ENCODE measurements around the gene DCTN3. TPM values are rescaled to one million over a fixed set of nuclear protein-coding genes. Genes with fewer than 3 reads are reported as not detected.

DCTN3 gene
- total RNA-seq, 2 experiments from 2014 or later, result 81.5 to 84.4 TPM

DNA sequence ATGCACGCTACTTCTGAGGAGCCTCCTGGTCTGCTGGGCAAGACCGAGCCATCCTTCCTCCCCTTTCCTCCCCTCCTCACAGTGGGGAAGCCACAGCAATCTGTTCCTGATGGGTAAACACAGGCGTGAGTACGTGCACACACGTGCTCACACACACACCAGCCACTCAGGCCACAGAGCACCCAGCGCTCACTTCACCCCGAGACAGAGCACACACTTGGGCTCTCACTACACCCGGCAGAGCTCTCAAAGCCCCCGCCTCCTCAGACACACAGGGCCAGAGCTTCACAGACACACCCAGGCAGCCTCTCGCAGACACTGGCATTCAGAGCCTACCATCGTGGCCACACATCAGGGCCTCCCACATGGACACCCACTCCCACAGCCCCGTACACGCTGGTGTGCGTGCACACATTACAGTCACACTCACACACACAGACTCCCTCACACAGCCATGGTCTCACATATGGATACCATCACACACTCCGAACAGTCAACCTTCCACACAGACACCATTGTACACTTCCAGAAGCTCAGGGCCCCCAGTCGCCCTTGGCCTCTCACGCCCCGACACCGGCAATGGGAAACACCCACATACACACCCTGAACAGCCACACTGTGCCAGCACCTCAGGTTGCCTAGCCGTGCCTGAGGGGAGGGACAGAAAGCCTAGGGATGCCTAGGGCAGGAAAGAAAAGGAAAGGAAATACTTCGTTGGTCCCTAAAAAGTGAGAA, 44.3 kb downstream of the DCTN3 start:
- ATAC-seq (ENCODE audit: poor library complexity) (no peak), DNase-seq (no peak)
- Histone ChIP-seq H3K27me3 (ENCODE audit: control insufficient read depth in 1 of 2, insufficient read depth in 2 of 2, low read length in 2 of 2) (peaks cover 44 to 54% of the 10 kb centered on the region in 2 experiments), H3K9me3 (ENCODE audit: control insufficient read depth in 1 of 2, insufficient read depth in 1 of 2, low read length in 2 of 2) (peaks cover 0 to 15% of the 10 kb centered on the region in 2 experiments), H3K27ac (ENCODE audit: low read depth in 1 of 2, low read length in 2 of 2) (no peak overlapping the region), H3K4me3 (ENCODE audit: low read length) (no peak overlapping the region), H3K4me1 (ENCODE audit: insufficient read depth, low read length) (peaks cover 13% of the 10 kb centered on the region), H3K36me3 (ENCODE audit: insufficient read depth, low read length) (no peaks in the 10 kb centered on the region)
- peaks cover 84% of the 10 kb centered on the region for H3K27me3 Mint-ChIP-seq
- no peaks in the 10 kb centered on the region for H3K36me3 Mint-ChIP-seq (ENCODE audit: low read depth)
- H3K27ac Mint-ChIP-seq, result no peak overlapping the region
- ChIA-PET CTCF (interaction anchor here (0.6 kb wide), 1 partner anchor 118 kb away, joined by 3 read pairs; no protein-coding TSS in a partner anchor), POLR2A (no interaction called here)
- H3K4me1 Mint-ChIP-seq (ENCODE audit: low read depth), result peaks cover 10% of the 10 kb centered on the region
- TF ChIP-seq, protein P1, sequence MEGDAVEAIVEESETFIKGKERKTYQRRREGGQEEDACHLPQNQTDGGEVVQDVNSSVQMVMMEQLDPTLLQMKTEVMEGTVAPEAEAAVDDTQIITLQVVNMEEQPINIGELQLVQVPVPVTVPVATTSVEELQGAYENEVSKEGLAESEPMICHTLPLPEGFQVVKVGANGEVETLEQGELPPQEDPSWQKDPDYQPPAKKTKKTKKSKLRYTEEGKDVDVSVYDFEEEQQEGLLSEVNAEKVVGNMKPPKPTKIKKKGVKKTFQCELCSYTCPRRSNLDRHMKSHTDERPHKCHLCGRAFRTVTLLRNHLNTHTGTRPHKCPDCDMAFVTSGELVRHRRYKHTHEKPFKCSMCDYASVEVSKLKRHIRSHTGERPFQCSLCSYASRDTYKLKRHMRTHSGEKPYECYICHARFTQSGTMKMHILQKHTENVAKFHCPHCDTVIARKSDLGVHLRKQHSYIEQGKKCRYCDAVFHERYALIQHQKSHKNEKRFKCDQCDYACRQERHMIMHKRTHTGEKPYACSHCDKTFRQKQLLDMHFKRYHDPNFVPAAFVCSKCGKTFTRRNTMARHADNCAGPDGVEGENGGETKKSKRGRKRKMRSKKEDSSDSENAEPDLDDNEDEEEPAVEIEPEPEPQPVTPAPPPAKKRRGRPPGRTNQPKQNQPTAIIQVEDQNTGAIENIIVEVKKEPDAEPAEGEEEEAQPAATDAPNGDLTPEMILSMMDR (IDR thresholded peaks at IDR 0.05), result no peak
- intact Hi-C loops (cut with DNase I, micrococcal nuclease), result no loop called here
- H3K4me3 Mint-ChIP-seq, result no peak overlapping the region
- no peaks in the 10 kb centered on the region for H3K9me3 Mint-ChIP-seq

DNA sequence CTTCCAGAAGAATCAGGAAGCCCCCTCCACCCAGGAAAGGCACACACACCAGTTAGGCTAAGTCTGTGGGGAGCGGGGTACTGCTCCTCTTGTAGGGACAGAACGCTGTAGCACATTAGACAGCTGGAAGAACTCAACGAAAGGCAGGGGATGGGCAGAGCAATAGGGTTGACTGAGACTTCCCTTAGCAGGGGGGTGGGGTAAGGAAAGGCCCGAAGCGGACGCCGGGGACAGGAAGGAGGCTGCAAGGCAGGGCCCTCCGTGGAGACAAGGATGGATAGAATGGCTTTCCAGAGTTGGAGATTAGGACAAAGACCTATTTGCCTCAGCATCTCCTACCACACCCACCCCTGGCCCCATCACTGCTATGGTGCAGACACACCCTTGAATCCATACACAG, 45.1 kb downstream of the DCTN3 start:
- TF ChIP-seq, protein P1 (IDR thresholded peaks at IDR 0.05), result no peak
- H3K27me3 Mint-ChIP-seq, result peaks cover 84% of the 10 kb centered on the region
- no peaks in the 10 kb centered on the region for H3K9me3 Mint-ChIP-seq
- no peak overlapping the region for H3K27ac Mint-ChIP-seq
- H3K4me3 ChIP-seq (ENCODE audit: low read length), result no peak overlapping the region
- ChIA-PET CTCF (no interaction called here), POLR2A (no interaction called here)
- ATAC-seq (ENCODE audit: poor library complexity) (no peak), DNase-seq (no peak)
- H3K4me3 Mint-ChIP-seq, result no peak overlapping the region
- H3K4me1 ChIP-seq (ENCODE audit: insufficient read depth, low read length), result peaks cover 13% of the 10 kb centered on the region
- peaks cover 10% of the 10 kb centered on the region for H3K4me1 Mint-ChIP-seq (ENCODE audit: low read depth)
- peaks cover 39 to 46% of the 10 kb centered on the region in 2 experiments for H3K27me3 ChIP-seq (ENCODE audit: control insufficient read depth in 1 of 2, insufficient read depth in 2 of 2, low read length in 2 of 2)
- no peak overlapping the region for H3K27ac ChIP-seq (ENCODE audit: low read depth in 1 of 2, low read length in 2 of 2)
- peaks cover 0 to 15% of the 10 kb centered on the region in 2 experiments for H3K9me3 ChIP-seq (ENCODE audit: control insufficient read depth in 1 of 2, insufficient read depth in 1 of 2, low read length in 2 of 2)
- intact Hi-C loops (cut with DNase I, micrococcal nuclease), result no loop called here
- no peaks in the 10 kb centered on the region for H3K36me3 ChIP-seq (ENCODE audit: insufficient read depth, low read length)
- H3K36me3 Mint-ChIP-seq (ENCODE audit: low read depth), result no peaks in the 10 kb centered on the region

DNA sequence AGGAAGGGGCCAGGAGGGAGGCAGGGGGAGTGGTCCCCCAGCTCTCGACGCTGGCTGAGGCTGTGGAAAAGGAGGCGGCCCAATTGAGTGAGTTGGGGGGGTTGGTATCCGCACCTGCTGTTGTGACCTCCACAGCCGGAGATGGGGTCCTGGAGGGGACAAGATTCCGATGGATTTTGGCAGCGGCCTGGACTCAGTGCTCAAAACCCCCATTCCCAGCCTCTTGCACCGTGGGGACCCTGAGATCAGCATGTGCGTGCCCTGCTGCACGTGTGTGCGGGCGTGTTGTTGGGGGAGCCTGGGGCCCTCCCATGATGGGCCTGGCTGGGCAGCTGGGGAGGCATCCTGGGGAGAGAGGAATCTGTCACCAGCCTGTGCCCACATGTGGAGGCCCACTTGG, 45.7 kb downstream of the DCTN3 start:
- ATAC-seq (ENCODE audit: poor library complexity) (no peak), DNase-seq (no peak)
- Mint-ChIP-seq H3K27ac (no peak overlapping the region), H3K36me3 (ENCODE audit: low read depth) (no peaks in the 10 kb centered on the region), H3K4me3 (no peak overlapping the region), H3K4me1 (ENCODE audit: low read depth) (peaks cover 10% of the 10 kb centered on the region), H3K9me3 (no peaks in the 10 kb centered on the region), H3K27me3 (peaks cover 83% of the 10 kb centered on the region)
- Histone ChIP-seq H3K27me3 (ENCODE audit: control insufficient read depth in 1 of 2, insufficient read depth in 2 of 2, low read length in 2 of 2) (peaks cover 33 to 40% of the 10 kb centered on the region in 2 experiments), H3K9me3 (ENCODE audit: control insufficient read depth in 1 of 2, insufficient read depth in 1 of 2, low read length in 2 of 2) (peaks cover 0 to 15% of the 10 kb centered on the region in 2 experiments), H3K4me1 (ENCODE audit: insufficient read depth, low read length) (peaks cover 13% of the 10 kb centered on the region), H3K27ac (ENCODE audit: low read depth in 1 of 2, low read length in 2 of 2) (no peak overlapping the region), H3K4me3 (ENCODE audit: low read length) (no peak overlapping the region), H3K36me3 (ENCODE audit: insufficient read depth, low read length) (no peaks in the 10 kb centered on the region)
- POLR2A ChIA-PET, result no interaction called here
- intact Hi-C loops (cut with DNase I, micrococcal nuclease), result no loop called here
- TF ChIP-seq, protein P1 (IDR thresholded peaks at IDR 0.05), result no peak
- CTCF ChIA-PET, result interaction anchor here (0.6 kb wide), 1 partner anchor 13 kb away, joined by 3 read pairs; no protein-coding TSS in a partner anchor

All from CD4-positive, alpha-beta T cell (primary cell).